AG09319 (cell line): ENCODE measurements around the gene CCT7.
A peak's percentile ranks its signal among the peaks of the same experiment; 100 is the strongest.

ENCODE experiments used
- DNase-seq: peaks from one replicate; pipeline ENCODE4 v3.0.0-alpha.2; 2010; ENCODE audit warnings: low read depth; ENCODE audit errors: extremely low read depth
- CTCF ChIP-seq: IDR thresholded peaks from 2 replicates; pipeline ENCODE4 v1.5.1; 2011; ENCODE audit warnings: low read depth, mild to moderate bottlenecking, inconsistent platforms, low read length, moderate library complexity

CCT7 gene

DNA sequence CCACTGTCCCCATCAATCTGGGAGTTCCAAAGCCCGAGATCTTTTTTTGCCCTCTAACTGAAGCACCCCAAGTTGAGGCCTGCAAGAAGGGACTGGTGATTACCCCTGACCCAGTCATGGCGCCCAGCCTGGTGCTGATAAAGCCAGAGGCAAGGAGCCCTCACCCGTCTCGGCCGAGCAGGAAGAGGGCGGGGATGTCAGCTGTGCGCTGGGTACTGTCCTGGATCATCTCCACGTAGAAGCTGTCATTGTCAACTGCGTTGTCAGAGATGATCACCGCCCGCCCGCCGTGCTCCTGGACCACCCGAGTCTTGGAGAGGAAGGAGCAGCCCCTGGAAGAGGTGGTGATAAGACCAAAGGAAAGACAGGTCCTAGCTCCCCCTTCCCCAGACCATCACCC lies 5.5 kb upstream of the CCT7 start:
- no peak for TF ChIP-seq CTCF
- DNase-seq = no peak

- DNase-seq = no peak
- TF ChIP-seq CTCF = no peak
These were observed 1.5 kb upstream of the CCT7 start for GRCh38 chr2:73232403-73233153.

DNA sequence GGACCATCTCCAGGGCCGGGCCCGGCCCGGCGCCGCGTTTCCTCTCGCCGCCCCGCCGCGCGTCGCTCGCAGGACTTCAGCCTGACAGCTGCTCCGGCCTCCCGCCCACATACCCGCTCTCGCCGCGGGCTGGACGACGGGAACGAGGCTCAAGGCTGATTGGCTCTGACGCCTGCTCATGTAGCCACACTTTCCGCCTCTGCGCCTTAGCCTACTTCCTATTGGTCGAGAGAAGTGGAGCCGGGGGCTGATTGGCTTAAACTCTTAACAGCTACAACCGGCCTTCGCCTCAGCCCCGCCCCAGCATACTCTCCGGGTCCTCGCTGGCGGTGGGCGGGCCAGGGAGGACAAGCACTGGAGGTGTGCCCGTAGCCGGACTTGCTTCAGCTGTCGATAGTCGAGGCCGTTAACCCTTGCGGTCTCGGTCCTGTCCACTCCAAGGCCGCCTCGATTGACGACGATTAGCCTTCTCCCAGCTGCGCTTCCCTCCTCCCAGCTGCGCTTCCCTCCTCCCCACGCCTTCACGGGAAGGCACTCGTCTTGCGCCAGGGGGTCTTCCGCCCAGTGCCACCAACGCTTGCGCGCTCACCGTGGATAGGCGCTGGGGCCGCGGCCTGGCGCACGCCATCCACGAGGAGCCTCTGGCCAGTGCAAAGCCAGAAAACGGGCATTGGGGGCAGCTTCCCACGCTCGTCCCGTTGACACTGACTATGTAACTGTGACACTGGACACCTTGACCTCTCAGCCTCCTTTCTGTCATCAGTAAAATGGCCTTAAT lies 765 bp upstream of the CCT7 start, which contains the start of gene PRADC1:
PRADC1 (minus strand) TSS at position 86 of the 778 bp plus-strand sequence; CDS start at position 7, 79 bp downstream.
- TF ChIP-seq CTCF = no peak
- peak; percentile 99 for DNase-seq

GRCh38 chr2:73235315-73236028 lies 1.4 kb downstream of the CCT7 start:
- DNase-seq = no peak
- no peak for TF ChIP-seq CTCF

DNA sequence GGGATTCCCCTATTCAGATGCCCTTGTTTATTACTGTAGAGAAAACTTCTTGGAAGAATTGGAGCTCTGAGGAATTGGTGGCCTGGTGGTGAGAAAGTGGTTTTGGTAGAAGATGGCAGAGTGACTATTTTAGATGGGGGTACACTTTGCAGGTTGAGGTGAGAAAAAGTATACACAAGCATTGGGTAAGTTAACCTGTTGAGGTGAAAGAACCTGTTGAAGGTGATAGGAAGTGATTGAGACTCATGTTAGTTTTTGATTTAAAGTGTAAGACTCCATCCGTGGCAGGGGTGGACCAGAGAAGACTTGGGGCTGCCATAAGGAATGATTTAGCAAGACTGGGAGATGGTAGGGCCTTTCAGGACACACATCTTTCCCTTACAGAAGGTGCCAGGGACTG lies 3.1 kb downstream of the CCT7 start:
- no peak for DNase-seq
- no peak for TF ChIP-seq CTCF

- DNase-seq = no peak
- TF ChIP-seq CTCF = no peak
These were observed 4.0 kb downstream of the CCT7 start for GRCh38 chr2:73238149-73238548.
